Measurements from ENCODE around the gene VPS13D.

DNA sequence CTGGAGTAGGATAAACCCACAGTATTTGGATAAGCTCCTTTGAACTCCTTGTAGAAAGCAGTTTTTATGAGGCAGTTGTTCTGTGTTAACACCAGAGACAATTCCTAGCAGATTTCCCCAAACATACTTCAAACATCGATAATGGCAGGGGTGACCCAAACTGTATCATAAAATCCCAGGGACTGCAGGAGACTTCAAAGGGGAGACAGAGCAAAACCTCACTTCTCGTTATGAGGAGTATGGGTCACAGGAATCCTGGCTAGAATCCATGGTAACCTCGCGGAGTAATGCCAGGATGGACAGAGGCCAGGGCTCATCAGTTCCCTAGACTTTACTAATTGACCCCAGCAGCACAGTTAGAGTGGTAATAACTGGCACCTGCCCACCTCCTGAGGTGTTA, 240.2 kb downstream of the VPS13D start:
- TF ChIP-seq EZH2 (IDR thresholded peaks at IDR 0.05) (no peak), POLR2AphosphoS5 (IDR thresholded peaks at IDR 0.05; ENCODE audit: borderline replicate concordance, low read depth, low read length) (no peak), FOXP2 (optimal IDR thresholded peaks at IDR 0.05; ENCODE audit: control extremely low read depth, extremely low read length, insufficient read depth) (no peak)

All from SK-N-MC (cell line).